HG03342 (cell line): ENCODE measurements around the gene ATG2A.

Experiments used
- ATAC-seq: cut with Tn5 transposase; IDR thresholded peaks from one replicate; pipeline ENCODE4 v1.9.1; 2021; ENCODE audit warnings: mild to moderate bottlenecking, moderate library complexity; ENCODE audit not compliant: unreplicated experiment

The ATG2A gene

DNA sequence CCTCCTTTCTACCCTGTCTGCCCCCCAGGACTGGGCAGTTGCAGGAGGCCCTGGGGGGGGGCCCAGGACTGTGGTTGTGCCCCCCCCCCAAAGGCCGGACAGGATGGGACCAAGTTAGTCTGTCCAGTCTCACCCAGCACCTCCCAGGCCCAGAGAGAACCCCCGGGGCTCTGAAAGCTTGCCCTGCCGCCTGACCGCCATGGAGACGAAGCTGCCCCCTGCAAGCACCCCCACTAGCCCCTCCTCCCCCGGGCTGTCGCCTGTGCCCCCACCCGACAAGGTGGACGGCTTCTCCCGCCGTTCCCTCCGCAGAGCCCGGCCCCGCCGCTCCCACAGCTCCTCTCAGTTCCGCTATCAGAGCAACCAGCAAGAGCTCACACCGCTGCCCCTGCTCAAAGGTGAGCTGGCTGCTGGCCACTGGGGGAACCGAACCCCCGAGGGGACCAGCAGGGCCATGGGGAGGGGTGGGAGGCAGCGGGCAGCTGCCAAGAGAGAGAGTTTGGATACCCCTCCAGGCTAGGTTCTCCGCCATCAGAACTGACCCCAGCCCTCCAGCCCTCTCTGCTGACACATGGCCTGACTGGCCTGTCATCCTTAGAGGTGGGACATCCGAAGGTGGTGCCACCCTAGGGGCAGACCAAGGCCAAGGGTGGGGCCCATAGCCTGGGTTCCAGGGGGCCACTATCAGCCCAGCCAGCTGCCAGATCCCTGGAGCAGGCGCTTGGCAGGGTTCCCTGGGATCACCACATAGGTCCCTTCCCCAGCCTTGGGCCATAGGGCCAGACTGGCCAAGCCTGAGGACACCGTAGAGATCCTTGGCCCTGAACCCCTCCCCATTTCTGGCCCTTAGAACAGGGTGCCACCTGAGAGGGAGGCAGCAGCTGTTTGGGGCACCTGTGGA is 8.8 kb upstream of the ATG2A start:
- ATAC-seq = no peak

DNA sequence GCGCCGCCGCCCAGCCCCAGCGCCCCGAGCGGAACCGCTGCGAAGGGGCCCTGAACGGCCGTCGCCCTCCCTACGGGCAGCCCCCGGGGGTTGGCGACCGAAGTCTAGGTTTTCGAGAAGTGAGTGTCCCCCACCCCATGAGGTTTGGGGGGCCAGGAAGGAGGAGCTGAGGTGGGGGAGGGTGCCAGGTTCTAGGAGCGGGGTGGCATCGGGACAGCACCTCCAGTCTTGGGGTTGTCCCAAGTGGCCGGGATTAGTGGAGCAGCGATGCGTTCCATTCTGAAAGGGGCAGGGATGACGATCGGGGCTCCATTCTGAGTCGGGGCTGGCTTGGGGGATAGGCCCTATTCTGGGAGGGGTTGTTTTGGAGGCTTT is 7.9 kb upstream of the ATG2A start:
- no peak for ATAC-seq

DNA sequence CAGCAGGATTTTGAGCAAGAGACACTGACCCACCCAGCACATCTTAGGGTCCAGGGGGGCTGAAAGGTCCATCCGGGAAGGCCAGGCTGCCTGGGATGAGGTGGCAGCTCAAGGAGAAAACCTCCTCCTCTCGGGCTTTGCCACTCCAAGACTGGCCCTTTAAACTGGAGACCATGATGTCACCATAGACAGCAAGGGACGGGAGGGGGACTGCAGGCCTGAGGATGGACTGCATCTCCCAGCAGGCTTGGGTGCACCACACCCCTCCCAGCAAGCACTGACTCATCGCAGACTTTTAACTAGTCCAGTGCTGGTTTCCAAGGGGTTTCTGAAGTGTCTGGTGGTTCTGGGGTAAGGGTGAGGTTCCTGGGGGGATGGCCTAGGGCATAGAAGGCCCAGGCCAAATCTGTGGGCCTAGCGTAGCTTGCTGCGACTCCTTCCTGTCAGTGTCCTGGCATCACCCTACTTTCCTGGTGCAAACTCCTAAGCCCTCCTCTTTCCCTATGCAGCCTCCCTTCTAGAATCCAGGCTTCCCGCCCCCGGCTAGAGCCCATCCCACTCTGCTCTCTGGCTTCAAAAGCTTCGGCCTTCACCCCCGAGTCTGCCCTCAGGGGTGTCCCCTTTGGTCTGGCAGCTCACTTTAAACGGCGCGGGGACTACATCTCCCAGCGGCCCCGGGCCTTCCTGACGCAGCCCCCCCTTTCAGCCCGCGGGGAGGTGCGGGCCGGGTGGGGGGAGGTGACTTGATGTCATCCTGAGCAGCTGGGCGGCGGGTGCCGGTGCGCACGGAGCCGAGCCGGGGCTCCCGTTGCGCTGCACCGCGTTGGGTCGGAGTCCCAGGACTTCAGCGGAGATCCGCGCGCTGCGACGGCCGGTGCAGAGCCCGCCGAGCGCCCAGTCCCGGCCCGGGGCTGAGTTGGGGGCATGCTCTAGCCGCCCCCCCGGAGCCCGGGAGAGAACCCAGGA is 7.2 kb upstream of the ATG2A start, which contains the start of gene PPP2R5B:
PPP2R5B (plus strand) TSS at position 746 of the 966 bp plus-strand sequence. CDS start 1,046 bp downstream, outside the sequence.
- ATAC-seq = peak; percentile 79

DNA sequence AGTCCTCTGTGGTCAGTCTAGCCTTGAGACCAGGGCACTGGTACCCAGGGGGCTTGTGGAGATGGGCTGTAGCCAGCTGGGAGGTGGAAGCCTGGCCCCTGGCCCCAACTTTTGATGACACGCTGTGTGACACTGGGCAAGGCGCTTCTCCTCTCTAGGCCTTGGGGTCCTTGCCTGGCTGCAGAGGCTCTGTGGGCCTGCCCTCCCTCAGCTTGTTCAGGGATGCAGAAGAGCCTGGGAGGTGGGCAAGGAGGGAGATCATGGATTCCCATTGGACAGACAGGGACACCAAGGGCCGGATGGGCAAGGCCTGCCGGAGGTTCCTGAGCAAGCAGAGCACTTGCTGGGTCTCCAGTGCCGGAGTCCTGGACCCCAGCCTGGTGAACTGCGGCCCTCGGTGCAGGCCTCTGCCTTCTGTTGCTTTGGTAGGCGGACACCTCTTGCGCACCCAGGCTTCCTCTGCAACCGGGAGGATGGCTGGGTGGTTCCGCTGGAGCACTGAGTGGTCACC is 6.2 kb upstream of the ATG2A start:
- no peak for ATAC-seq

DNA sequence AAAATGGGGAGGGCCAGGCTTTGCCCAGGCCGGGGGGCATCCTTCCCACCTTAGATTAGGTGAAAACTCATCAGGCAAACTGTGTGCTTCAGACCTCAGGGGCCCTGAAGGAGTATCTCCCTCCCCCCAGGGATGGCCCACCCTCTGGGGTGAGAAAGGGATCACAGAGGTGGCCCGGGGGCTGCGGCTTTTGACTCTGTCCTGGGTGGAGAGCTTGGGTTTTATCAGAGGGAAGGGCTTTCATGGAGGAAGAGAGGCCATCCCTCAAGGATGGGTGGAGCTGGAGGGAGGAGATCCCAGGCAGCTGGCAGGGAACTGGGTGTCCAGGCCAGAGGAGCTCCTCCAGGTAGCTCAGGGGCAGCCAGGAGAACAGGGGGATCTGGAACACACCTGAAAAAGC is 4.4 kb upstream of the ATG2A start:
- ATAC-seq = no peak

DNA sequence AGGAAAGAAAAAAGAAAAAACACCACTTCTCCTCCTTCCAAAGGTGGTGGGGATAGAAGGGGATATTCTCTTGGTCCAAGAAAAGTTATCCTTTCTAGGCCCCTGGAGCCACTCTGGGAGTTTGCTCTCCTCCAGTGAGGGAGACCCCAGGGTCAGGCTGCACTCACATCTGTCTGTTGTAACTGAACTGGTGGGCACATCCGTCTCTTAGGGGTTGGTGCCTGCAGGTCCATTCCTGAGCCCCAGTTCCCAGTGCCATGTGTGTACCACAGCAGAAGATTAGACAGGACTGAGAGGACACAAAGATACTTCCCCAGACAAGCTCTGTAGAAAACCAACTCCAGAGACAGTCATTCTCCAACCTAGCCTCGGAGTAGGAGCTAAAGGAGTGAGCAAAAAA is 3.1 kb upstream of the ATG2A start:
- ATAC-seq = no peak

DNA sequence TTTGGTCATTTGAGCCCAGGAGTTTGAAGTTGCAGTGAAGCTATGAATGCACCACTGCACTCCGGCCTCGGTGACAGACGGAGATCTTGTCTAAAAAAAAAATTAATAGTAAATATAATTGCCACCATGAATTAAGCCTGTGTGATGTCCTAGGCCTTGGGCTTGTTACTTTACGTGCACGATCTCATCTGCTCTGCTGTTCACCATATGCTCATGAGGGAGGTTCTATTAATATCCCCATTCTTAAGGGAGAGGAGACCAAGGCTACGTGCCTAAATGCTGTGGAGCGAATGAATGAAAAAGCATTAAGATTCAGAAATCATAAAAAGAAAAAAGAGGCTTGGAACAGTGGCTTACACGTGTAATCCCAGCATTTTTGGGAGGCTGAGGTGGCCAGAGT is 2.6 kb upstream of the ATG2A start:
- ATAC-seq = no peak

DNA sequence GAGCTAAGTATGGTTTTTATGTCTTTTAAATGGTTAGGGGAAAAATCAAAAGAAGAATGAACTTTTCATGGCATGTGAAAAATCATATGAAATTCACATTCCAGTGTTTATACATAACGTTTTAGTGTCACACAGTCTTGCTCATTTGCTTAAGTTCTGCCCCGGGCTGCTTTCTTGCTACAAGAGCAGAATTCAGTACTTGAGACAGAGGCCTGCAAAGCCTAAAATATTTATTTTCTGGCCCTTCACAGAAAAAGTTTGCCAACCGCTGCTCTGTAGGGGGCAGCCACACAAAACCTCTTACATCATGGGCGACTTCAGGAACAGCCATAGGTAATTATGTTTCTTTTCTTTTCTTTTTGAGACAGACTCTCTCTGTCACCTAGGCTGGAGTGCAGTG is 1.0 kb upstream of the ATG2A start:
- ATAC-seq = no peak

DNA sequence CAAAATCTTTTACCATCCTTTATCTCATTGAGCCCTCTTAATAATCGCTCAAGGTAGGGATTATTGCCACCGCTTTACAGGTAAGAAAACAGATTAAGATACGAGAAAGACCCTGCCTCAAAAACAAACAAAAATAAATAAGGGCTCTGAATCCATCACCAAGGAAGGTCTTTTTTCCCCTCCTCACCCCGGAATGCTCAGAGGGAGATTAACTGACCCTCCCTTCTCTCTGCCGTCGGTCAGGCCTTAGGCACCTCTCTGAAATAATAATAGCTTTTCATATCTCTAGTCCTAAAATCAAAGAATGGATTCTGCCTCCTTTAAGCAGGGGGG is 620 bp upstream of the ATG2A start:
- no peak for ATAC-seq

DNA sequence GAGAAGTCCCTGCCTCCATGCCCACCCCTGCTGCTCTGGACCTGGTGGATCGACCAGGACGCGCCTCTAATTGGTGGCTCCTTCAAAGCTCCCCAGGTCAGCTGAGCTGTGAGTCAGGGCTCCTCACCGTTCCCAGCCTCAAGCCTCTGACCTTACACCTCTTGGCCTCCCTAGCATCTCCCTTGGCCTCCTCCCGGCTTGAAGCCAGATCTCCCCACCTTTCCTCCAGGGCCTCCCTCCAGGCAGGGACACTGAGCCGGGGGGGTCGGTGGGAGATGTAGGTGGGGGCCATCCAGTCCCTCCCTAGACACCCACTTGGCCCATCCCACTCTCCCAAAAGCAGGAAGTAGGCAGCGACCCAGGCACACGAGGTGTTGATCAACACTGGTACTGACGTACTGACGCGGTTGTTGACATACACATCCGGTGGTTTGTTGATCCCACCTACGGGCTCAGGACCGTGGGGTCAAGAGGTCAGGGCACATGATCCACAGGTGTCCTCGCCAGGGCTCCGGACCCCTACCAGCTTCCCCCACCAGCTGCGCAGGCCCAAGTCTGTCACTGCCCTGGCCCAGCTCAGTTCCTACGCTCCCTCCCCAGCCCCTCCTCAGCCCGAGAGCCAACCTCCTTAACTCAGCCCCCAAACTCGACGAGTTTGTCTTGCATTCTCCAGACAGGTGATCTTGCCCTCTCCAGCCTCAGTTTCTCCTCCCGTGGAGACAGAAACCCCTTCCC is 802 bp downstream of the ATG2A start:
- no peak for ATAC-seq

DNA sequence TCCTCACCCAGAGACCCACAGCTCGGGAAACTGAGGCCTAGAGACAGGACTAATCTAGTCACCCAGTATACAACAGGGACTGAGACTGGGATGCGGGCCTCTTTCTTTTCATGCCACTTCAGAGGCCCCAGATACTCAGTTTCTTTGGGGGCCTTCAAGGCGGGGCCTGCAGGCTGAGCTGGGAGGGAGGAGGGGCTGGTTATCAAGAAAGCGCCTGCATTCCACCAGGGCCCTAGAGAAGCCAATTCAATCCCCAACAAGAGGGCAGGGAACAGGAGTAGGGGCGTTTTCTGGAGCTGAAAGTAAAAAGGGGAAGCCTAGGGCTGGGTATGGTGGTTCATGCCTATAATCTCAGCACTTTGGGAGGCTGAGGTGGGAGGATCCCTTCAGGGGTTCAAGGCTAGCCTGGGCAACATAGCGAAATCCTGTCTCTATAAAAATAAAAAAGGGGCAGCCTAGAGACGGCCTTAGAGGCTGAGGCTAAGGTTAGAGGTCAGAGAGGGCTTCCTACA is 1.6 kb downstream of the ATG2A start:
- ATAC-seq = no peak

DNA sequence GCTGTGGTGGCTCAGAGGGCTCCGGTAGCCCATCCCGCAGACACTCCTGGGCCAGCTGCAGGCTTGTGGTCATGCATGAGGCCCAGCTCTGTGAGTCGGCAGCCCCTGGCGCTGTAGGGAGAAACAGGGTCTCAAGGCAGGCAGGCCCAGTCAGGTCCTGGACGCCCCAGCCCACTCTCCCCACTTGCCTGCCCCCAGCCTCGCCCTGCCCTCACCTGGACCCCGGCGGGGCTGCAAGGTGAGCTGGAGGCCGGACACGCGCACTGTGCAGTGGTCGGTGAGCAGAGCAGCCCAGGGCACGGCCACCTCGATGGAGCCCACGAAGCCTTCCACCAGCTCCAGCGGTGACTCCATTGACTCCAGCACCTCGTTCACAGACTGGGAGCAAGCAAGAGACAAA is 2.9 kb downstream of the ATG2A start:
- no peak for ATAC-seq

DNA sequence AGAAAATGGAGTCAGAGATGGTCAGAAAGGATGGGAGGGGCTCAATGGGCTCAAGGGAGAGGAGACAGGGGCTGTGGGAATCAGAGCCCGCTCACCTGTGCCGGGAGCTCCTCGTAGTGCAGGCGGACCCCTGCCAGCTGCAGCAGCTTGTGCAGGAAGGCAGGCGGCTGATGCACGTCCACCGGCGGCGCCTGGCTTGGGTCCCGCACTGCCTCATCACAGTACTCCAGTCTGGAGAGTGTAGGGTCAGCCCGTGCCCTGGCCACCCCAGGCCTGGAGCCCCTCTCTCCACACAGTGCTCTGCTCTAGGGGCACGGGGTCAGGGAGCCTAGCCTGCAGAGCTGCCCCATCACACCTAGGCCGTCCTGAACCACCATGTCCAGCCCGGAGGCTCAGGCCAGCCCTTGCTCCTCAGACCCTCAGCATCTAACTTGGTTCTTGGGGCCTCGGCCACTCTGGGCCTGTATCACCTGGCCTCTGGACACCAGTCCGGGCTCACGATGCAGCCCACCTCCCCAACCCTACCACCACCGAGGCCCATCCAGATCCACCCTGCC is 3.8 kb downstream of the ATG2A start:
- ATAC-seq = no peak

DNA sequence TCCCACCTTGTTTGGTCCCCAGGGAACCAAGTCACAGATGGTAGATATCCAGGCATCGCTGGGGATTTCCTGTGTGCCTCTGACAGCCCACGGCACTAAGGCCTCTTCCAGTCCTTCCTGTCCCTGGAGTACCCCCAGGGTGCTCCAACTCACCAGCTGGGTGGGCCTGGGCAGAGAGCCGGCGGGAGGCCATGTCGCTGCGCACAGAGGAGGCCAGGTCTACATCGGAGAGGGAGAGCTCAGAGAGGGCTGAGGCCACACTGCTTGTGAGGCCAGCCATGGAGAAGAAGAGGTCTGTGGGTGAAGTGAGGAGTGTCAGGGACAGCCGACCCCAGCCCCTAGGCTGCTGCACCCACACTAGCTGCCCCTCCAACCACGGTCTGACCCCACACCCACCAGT is 5.3 kb downstream of the ATG2A start:
- ATAC-seq = no peak

DNA sequence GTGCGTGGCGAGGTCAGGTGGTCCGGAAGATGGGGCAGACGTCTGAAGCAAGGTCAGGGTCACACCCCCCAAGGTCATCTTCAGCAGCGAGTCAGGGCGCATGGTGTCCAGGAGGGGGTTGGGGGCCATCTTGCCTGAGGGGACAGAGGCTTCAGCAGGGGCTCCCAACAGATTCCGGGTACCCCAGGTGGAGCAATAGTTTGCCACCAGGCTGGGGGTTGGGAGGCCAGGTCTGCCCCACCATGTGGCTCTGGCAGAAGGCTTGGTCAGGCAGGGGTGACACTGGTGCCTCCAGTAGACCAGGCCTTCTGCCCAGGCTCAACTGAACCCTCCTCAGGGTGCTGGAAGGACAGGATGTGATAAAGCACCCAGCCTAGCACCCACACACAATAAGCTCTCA is 5.9 kb downstream of the ATG2A start:
- no peak for ATAC-seq

DNA sequence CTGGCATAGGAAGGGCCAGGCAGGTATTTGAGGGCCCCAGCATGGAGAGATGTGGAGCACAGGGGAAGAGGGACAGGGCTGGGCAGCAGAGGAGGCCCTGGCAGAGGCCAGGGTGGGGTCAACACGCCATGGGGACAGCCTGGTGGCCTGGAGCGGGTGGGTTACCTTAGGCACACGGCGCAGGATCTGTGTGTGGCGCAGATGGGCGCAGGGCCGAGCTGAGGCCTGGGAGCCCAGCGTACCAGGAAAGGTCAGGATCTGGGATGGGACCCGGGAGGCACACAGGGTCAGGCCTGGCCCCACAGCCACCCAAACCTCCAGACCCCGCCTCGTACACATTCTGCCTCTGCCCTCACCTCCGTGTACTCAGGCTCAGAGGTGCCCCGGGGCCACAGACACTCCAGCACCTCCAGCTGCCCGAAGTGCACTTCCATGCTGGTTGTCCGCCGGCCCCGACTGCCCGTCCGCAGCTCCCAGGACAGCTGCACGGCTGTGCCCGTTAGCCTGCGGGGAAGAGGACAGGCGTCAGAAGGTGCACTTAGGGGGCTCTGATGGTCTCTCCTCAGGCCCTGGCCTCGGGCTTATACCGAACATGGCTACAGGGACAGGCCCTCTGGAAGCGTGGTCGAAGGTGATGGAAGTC is 6.4 kb downstream of the ATG2A start:
- no peak for ATAC-seq

DNA sequence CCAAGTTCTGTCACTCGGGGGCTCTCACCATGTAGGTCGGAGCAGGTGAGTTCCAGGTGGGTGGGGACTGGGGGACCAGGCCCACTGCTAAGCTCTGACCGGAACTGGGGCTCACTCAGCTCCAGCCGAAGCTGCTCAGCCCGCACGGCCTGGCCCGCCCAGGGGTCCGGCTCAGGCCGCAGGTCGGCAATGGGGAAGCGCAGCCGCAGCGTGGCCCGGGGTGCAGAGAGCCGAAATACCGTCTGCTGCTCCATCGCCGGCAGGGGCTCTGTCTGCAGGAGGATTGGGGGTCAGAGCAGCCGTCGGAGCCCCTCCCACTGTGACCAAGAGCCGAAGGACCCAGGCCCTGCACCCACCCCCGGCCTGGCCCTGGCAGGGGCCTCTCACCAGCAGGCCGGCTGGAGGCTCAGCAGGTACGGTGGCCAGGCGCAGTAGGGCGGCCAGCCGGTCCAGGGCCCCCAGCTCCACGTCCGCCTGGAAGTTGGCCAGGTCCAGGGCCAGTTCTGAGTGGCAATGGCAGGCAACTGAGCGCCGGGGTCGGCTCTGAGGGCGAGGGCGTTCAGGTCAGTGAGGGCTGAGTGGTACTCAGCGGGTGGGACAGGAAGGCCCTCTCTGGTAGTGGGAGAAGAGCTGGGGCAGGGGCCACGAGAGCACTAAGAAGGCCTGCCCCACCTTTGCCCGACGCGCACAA is 7.2 kb downstream of the ATG2A start:
- ATAC-seq = no peak

DNA sequence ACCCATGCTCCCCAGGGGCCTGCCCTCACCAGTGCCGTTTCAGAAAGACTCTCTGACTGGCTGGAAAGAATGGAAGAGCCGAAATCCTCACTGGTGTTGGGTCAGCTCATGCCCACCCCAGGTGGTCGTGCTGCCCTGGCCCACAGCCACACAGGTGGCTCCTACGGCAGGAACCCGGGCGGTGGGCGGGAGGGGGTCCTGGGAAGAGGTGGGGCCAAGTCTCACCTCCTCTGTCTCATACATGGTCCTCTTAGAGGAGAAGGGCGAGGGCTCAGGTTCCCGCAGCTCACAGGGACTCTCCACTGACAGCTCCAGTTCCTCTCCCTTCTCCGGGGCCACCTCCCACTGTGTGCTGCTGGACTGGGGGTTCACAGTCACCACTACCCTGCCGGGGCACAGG is 8.2 kb downstream of the ATG2A start:
- no peak for ATAC-seq

DNA sequence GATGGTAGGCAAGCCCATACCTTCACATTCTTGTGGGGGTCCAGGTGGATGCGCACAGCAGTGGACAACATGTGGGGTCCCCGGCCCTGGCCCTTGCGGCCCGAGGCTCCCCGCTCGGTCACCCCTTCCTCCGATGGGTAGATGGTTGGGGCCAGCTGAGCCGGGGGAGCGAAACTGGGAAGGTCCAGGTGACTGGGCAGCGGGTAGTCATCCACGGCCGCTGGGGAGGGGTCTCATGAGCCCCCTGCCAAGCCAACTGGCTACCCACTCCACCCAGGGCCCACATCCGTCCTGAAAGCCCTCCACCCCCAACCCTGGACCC is 10.7 kb downstream of the ATG2A start:
- ATAC-seq = no peak
